ENCODE results near the gene SLC25A30. TPM values are rescaled to one million over a fixed set of nuclear protein-coding genes. Genes with fewer than 3 reads are reported as not detected.
"Not testable (repeated sequence)": the region's sequence is repeated elsewhere in the genome, so short reads cannot be mapped to it uniquely, and the experiment has no call there.

SLC25A30 gene
- total RNA-seq, 4 donors from 2014 or later = 9.9 to 20.3 (median 16.1) TPM

GRCh38 chr13:45398877-45399276 is 19.3 kb downstream of the SLC25A30 start:
- Histone ChIP-seq H3K4me3 (no peak overlapping the region), H3K36me3 (peaks cover 67% of the 10 kb centered on the region), H3K9me3 (no peaks in the 10 kb centered on the region), H3K27ac (no peak overlapping the region), H3K4me1 (peaks cover 14% of the 10 kb centered on the region), H3K27me3 (no peaks in the 10 kb centered on the region)
- TF ChIP-seq POLR2AphosphoS5 (IDR thresholded peaks at IDR 0.05) = no peak
- no peak for TF ChIP-seq EP300 (IDR thresholded peaks at IDR 0.05)
- no peak for TF ChIP-seq POLR2A (IDR thresholded peaks at IDR 0.05)
- no peak for TF ChIP-seq CTCF (IDR thresholded peaks at IDR 0.05)
- no peak for DNase-seq (ENCODE audit: low spot score in 2 of 2)
- 76% methylated on average over 4 of the region's 4 CpGs for WGBS

- WGBS = 84% methylated on average over 9 of the region's 9 CpGs
- Histone ChIP-seq H3K36me3 (peaks cover 44% of the 10 kb centered on the region), H3K4me1 (peaks cover 14% of the 10 kb centered on the region), H3K27ac (no peak overlapping the region), H3K27me3 (no peaks in the 10 kb centered on the region), H3K9me3 (no peaks in the 10 kb centered on the region), H3K4me3 (no peak overlapping the region)
- TF ChIP-seq EP300 (IDR thresholded peaks at IDR 0.05) (no peak), POLR2A (IDR thresholded peaks at IDR 0.05) (no peak), CTCF (IDR thresholded peaks at IDR 0.05) (no peak), POLR2AphosphoS5 (IDR thresholded peaks at IDR 0.05) (no peak)
- DNase-seq (ENCODE audit: low spot score in 2 of 2) = no peak
Measured at GRCh38 chr13:45396533-45397095, 21.6 kb downstream of the SLC25A30 start.

GRCh38 chr13:45393941-45394570 is 24.1 kb downstream of the SLC25A30 start:
- TF ChIP-seq EP300 (IDR thresholded peaks at IDR 0.05) (no peak), CTCF (IDR thresholded peaks at IDR 0.05) (peak in 1 of 2 donors; percentile 50)
- H3K36me3 ChIP-seq = peaks cover 37% of the 10 kb centered on the region
- H3K27me3 ChIP-seq = no peaks in the 10 kb centered on the region
- DNase-seq (ENCODE audit: low spot score in 2 of 2) = no peak
- 44% methylated on average over 4 of the region's 4 CpGs for WGBS
- peaks cover 14% of the 10 kb centered on the region for H3K4me1 ChIP-seq
- H3K9me3 ChIP-seq = no peaks in the 10 kb centered on the region
- H3K27ac ChIP-seq = no peak overlapping the region
- no peak overlapping the region for H3K4me3 ChIP-seq

- 69% methylated on average over 5 of the region's 5 CpGs for WGBS
- TF ChIP-seq POLR2A (IDR thresholded peaks at IDR 0.05) (no peak), CTCF (IDR thresholded peaks at IDR 0.05) (no peak), EP300 (IDR thresholded peaks at IDR 0.05) (no peak), POLR2AphosphoS5 (IDR thresholded peaks at IDR 0.05) (no peak)
- Histone ChIP-seq H3K27me3 (no peaks in the 10 kb centered on the region), H3K9me3 (no peaks in the 10 kb centered on the region), H3K4me1 (peaks cover 14% of the 10 kb centered on the region), H3K27ac (no peak overlapping the region), H3K4me3 (no peak overlapping the region), H3K36me3 (peaks cover 29% of the 10 kb centered on the region)
- no peak for DNase-seq (ENCODE audit: low spot score in 2 of 2)
Measured at GRCh38 chr13:45392811-45393210, 25.4 kb downstream of the SLC25A30 start.

GRCh38 chr13:45391926-45392325 is 26.2 kb downstream of the SLC25A30 start:
- H3K27me3 ChIP-seq = no peaks in the 10 kb centered on the region
- no peak overlapping the region for H3K4me3 ChIP-seq
- H3K27ac ChIP-seq = no peak overlapping the region
- DNase-seq (ENCODE audit: low spot score in 2 of 2) = no peak
- 91% methylated on average over 6 of the region's 6 CpGs for WGBS
- peaks cover 14% of the 10 kb centered on the region for H3K4me1 ChIP-seq
- TF ChIP-seq POLR2A (IDR thresholded peaks at IDR 0.05) (no peak), POLR2AphosphoS5 (IDR thresholded peaks at IDR 0.05) (no peak), EP300 (IDR thresholded peaks at IDR 0.05) (no peak), CTCF (IDR thresholded peaks at IDR 0.05) (no peak)
- no peaks in the 10 kb centered on the region for H3K9me3 ChIP-seq
- H3K36me3 ChIP-seq = peaks cover 24% of the 10 kb centered on the region

- H3K27me3 ChIP-seq; DNase-seq (ENCODE audit: low spot score in 2 of 2); H3K27ac ChIP-seq; H3K4me1 ChIP-seq; H3K9me3 ChIP-seq; H3K4me3 ChIP-seq: not testable (repeated sequence)
- 96% methylated on average over 37 of the region's 37 CpGs for WGBS
- peaks cover 23% of the 10 kb centered on the region for H3K36me3 ChIP-seq
Measured at GRCh38 chr13:45391128-45391527, 27.0 kb downstream of the SLC25A30 start.

GRCh38 chr13:45390348-45390747 is 27.8 kb downstream of the SLC25A30 start:
- H3K9me3 ChIP-seq; H3K4me1 ChIP-seq; H3K27ac ChIP-seq; H3K4me3 ChIP-seq; H3K27me3 ChIP-seq; DNase-seq (ENCODE audit: low spot score in 2 of 2): not testable (repeated sequence)
- peaks cover 17% of the 10 kb centered on the region for H3K36me3 ChIP-seq
- WGBS = 93% methylated on average over 9 of the region's 9 CpGs
